ENCODE measurements around the gene POLR3C.
"Not testable (repeated sequence)": the region's sequence is repeated elsewhere in the genome, so short reads cannot be mapped to it uniquely, and the experiment has no call there.

POLR3C gene

GRCh38 chr1:145828367-145829026, 4.5 kb downstream of the POLR3C start:
- H3K27ac ChIP-seq = no peak overlapping the region
- TF ChIP-seq ZFX (IDR thresholded peaks at IDR 0.05; ENCODE audit: borderline replicate concordance) = no peak

- not testable (repeated sequence) for H3K27ac ChIP-seq
Measured at GRCh38 chr1:145830810-145831209, 6.8 kb downstream of the POLR3C start.

GRCh38 chr1:145837656-145838055, 13.7 kb downstream of the POLR3C start:
- no peak for TF ChIP-seq ZFX (IDR thresholded peaks at IDR 0.05; ENCODE audit: borderline replicate concordance)
- TF ChIP-seq CTCF (IDR thresholded peaks at IDR 0.05) = no peak
- H3K27ac ChIP-seq = no peak overlapping the region

- TF ChIP-seq CTCF (IDR thresholded peaks at IDR 0.05) (no peak), ZFX (IDR thresholded peaks at IDR 0.05; ENCODE audit: borderline replicate concordance) (no peak)
- no peak overlapping the region for H3K27ac ChIP-seq
Measured at GRCh38 chr1:145843031-145843430, 19.0 kb downstream of the POLR3C start.

GRCh38 chr1:145845144-145845513, 21.1 kb downstream of the POLR3C start:
- TF ChIP-seq ZFX (IDR thresholded peaks at IDR 0.05; ENCODE audit: borderline replicate concordance) = no peak
- TF ChIP-seq CTCF (IDR thresholded peaks at IDR 0.05) = no peak
- peak overlapping the region; percentile 60 for H3K27ac ChIP-seq

GRCh38 chr1:145845514-145846161, 21.6 kb downstream of the POLR3C start, which contains the start of gene NUDT17:
Gene NUDT17 (plus strand): TSS chr1:145845630. CDS start chr1:145845641, 11 bp downstream.
- TF ChIP-seq CTCF (IDR thresholded peaks at IDR 0.05) (peak; percentile 100), ZFX (IDR thresholded peaks at IDR 0.05; ENCODE audit: borderline replicate concordance) (no peak)
- peak within 1 kb of the TSS; percentile 60 for H3K27ac ChIP-seq

GRCh38 chr1:145846201-145846612, 22.2 kb downstream of the POLR3C start:
- H3K27ac ChIP-seq = peak overlapping the region; percentile 60

More at GRCh38 chr1:145846201-145846612, 22.2 kb downstream of the POLR3C start:
- TF ChIP-seq ZFX (IDR thresholded peaks at IDR 0.05; ENCODE audit: borderline replicate concordance) (no peak), CTCF (IDR thresholded peaks at IDR 0.05) (no peak; the same call in 1 of the 2 replicates)
